DOHH2 (cell line): Measurements from ENCODE around the gene ATP5F1E.

Source experiments
- EZH2phosphoT487 ChIP-seq: fragments of 200-600 bp; sonication (generic); IDR thresholded peaks from 2 replicates; pipeline ENCODE4 v1.6.1; 2017; ENCODE audit warnings: borderline replicate concordance, mild to moderate bottlenecking, antibody characterized with exemption, low read length, moderate library complexity, mixed read lengths
- TF ChIP-seq, protein P1 (sequence below): fragments of 200-600 bp; sonication (generic); IDR thresholded peaks from one replicate; pipeline ENCODE4 v1.5.1; 2014; ENCODE audit warnings: antibody characterized with exemption, mild to moderate bottlenecking, low read depth, low read length; ENCODE audit not compliant: poor library complexity, severe bottlenecking

DNA sequence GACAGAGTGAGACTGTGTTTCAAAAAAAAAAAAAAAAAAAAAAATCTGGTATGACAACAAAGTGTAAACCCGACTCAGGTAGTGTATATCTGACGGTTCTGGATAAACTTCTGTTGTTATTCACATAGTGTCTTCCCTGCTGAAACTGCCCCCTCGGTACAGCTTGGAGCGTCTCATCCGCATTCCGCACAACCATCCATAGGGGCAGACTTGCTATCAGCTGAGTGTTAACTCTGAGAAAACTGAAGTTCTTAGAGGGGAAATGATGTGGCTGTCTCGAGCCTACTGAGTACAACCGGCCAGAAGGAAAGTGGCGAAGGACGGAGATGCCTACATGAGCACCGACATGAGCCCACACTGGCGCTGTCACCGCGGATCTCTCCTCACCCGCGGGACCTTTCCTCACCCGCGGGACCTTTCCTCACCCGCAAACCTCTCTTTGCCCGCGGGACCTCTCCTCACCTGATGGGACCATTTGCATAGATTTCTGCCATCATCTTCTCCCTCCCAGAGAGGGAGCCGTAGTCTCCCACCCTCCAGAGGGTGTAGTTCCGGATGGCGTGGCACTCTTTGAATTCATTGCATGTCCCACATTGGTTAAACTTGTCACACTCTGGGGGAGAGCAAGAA, 34.9 kb downstream of the ATP5F1E start:
- TF ChIP-seq EZH2phosphoT487: no peak
- TF ChIP-seq, protein P1, sequence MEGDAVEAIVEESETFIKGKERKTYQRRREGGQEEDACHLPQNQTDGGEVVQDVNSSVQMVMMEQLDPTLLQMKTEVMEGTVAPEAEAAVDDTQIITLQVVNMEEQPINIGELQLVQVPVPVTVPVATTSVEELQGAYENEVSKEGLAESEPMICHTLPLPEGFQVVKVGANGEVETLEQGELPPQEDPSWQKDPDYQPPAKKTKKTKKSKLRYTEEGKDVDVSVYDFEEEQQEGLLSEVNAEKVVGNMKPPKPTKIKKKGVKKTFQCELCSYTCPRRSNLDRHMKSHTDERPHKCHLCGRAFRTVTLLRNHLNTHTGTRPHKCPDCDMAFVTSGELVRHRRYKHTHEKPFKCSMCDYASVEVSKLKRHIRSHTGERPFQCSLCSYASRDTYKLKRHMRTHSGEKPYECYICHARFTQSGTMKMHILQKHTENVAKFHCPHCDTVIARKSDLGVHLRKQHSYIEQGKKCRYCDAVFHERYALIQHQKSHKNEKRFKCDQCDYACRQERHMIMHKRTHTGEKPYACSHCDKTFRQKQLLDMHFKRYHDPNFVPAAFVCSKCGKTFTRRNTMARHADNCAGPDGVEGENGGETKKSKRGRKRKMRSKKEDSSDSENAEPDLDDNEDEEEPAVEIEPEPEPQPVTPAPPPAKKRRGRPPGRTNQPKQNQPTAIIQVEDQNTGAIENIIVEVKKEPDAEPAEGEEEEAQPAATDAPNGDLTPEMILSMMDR: no peak
